ENCODE measurements around the gene H2BK1.

H2BK1 gene

GRCh38 chr7:151240536-151240935 lies 30.2 kb upstream of the H2BK1 start:
- TF ChIP-seq PAX5 (IDR thresholded peaks at IDR 0.05; ENCODE audit: insufficient read depth, low read length, severe bottlenecking) (no peak), SPI1 (IDR thresholded peaks at IDR 0.05; ENCODE audit: low read depth, low read length) (no peak), POLR2A (IDR thresholded peaks at IDR 0.05; ENCODE audit: low read depth, low read length) (no peak), TAF1 (IDR thresholded peaks at IDR 0.05; ENCODE audit: low read depth, low read length) (no peak)
- FAIRE-seq, result no peak
- no peak for DNase-seq (ENCODE audit: insufficient read length, low spot score)

- DNase-seq (ENCODE audit: insufficient read length, low spot score), result no peak
- TF ChIP-seq SPI1 (IDR thresholded peaks at IDR 0.05; ENCODE audit: low read depth, low read length), result no peak
- TF ChIP-seq POLR2AphosphoS5 (IDR thresholded peaks at IDR 0.05; ENCODE audit: low read depth, low read length), result no peak; the same call in 1 of the 2 replicates
- no peak for TF ChIP-seq POU2F2 (IDR thresholded peaks at IDR 0.05; ENCODE audit: low read depth, low read length)
- TF ChIP-seq PAX5 (IDR thresholded peaks at IDR 0.05; ENCODE audit: insufficient read depth, low read length, severe bottlenecking), result no peak
- no peak for TF ChIP-seq TAF1 (IDR thresholded peaks at IDR 0.05; ENCODE audit: low read depth, low read length)
- no peak for TF ChIP-seq POLR2A (IDR thresholded peaks at IDR 0.05; ENCODE audit: low read depth, low read length)
- no peak for FAIRE-seq
These were observed 29.7 kb upstream of the H2BK1 start for GRCh38 chr7:151239837-151240459.

GRCh38 chr7:151238924-151239836 lies 28.9 kb upstream of the H2BK1 start:
- no peak for DNase-seq (ENCODE audit: insufficient read length, low spot score)
- FAIRE-seq, result no peak
- TF ChIP-seq POU2F2 (IDR thresholded peaks at IDR 0.05; ENCODE audit: low read depth, low read length) (0 out of 2 replicates have a peak, but pooled peaks have one; percentile 16), POLR2A (IDR thresholded peaks at IDR 0.05; ENCODE audit: low read depth, low read length) (no peak; the same call in 1 of the 2 replicates), SPI1 (IDR thresholded peaks at IDR 0.05; ENCODE audit: low read depth, low read length) (peak; percentile 61)

- no peak for TF ChIP-seq TAF1 (IDR thresholded peaks at IDR 0.05; ENCODE audit: low read depth, low read length)
- no peak for DNase-seq (ENCODE audit: insufficient read length, low spot score)
- FAIRE-seq, result no peak
These were observed 28.0 kb upstream of the H2BK1 start for GRCh38 chr7:151238190-151238810.

GRCh38 chr7:151237244-151238189 lies 27.2 kb upstream of the H2BK1 start:
- DNase-seq (ENCODE audit: insufficient read length, low spot score) (no peak), FAIRE-seq (no peak)
- no peak for TF ChIP-seq POLR2AphosphoS5 (IDR thresholded peaks at IDR 0.05; ENCODE audit: low read depth, low read length)
- TF ChIP-seq POLR2A (IDR thresholded peaks at IDR 0.05; ENCODE audit: low read depth, low read length), result no peak; the same call in 1 of the 2 replicates
- no peak for TF ChIP-seq PAX5 (IDR thresholded peaks at IDR 0.05; ENCODE audit: insufficient read depth, low read length, severe bottlenecking)
- no peak for TF ChIP-seq TAF1 (IDR thresholded peaks at IDR 0.05; ENCODE audit: low read depth, low read length)
- TF ChIP-seq POU2F2 (IDR thresholded peaks at IDR 0.05; ENCODE audit: low read depth, low read length), result no peak
- no peak for TF ChIP-seq SPI1 (IDR thresholded peaks at IDR 0.05; ENCODE audit: low read depth, low read length)

GRCh38 chr7:151236406-151236805 lies 26.1 kb upstream of the H2BK1 start:
- FAIRE-seq (no peak), DNase-seq (ENCODE audit: insufficient read length, low spot score) (no peak)
- TF ChIP-seq TAF1 (IDR thresholded peaks at IDR 0.05; ENCODE audit: low read depth, low read length) (no peak), POLR2A (IDR thresholded peaks at IDR 0.05; ENCODE audit: low read depth, low read length) (no peak), PAX5 (IDR thresholded peaks at IDR 0.05; ENCODE audit: insufficient read depth, low read length, severe bottlenecking) (no peak), POLR2AphosphoS5 (IDR thresholded peaks at IDR 0.05; ENCODE audit: low read depth, low read length) (no peak), POU2F2 (IDR thresholded peaks at IDR 0.05; ENCODE audit: low read depth, low read length) (no peak), SPI1 (IDR thresholded peaks at IDR 0.05; ENCODE audit: low read depth, low read length) (no peak)

- FAIRE-seq, result no peak
- no peak for TF ChIP-seq POLR2AphosphoS5 (IDR thresholded peaks at IDR 0.05; ENCODE audit: low read depth, low read length)
- no peak for TF ChIP-seq POU2F2 (IDR thresholded peaks at IDR 0.05; ENCODE audit: low read depth, low read length)
- no peak for TF ChIP-seq TAF1 (IDR thresholded peaks at IDR 0.05; ENCODE audit: low read depth, low read length)
- no peak for TF ChIP-seq SPI1 (IDR thresholded peaks at IDR 0.05; ENCODE audit: low read depth, low read length)
- TF ChIP-seq POLR2A (IDR thresholded peaks at IDR 0.05; ENCODE audit: low read depth, low read length), result no peak
- TF ChIP-seq PAX5 (IDR thresholded peaks at IDR 0.05; ENCODE audit: insufficient read depth, low read length, severe bottlenecking), result no peak
- DNase-seq (ENCODE audit: insufficient read length, low spot score), result no peak
These were observed 25.0 kb upstream of the H2BK1 start for GRCh38 chr7:151235091-151235787.

- FAIRE-seq, result no peak
These were observed 23.5 kb upstream of the H2BK1 start for GRCh38 chr7:151233804-151234203.

More at GRCh38 chr7:151233804-151234203, 23.5 kb upstream of the H2BK1 start:
- DNase-seq (ENCODE audit: insufficient read length, low spot score), result no peak
- no peak for TF ChIP-seq PAX5 (IDR thresholded peaks at IDR 0.05; ENCODE audit: insufficient read depth, low read length, severe bottlenecking)
- TF ChIP-seq TAF1 (IDR thresholded peaks at IDR 0.05; ENCODE audit: low read depth, low read length), result no peak
- TF ChIP-seq POU2F2 (IDR thresholded peaks at IDR 0.05; ENCODE audit: low read depth, low read length), result no peak
- no peak for TF ChIP-seq SPI1 (IDR thresholded peaks at IDR 0.05; ENCODE audit: low read depth, low read length)
- TF ChIP-seq POLR2A (IDR thresholded peaks at IDR 0.05; ENCODE audit: low read depth, low read length), result no peak
- TF ChIP-seq POLR2AphosphoS5 (IDR thresholded peaks at IDR 0.05; ENCODE audit: low read depth, low read length), result no peak
